HepG2 (cell line): Measurements from ENCODE around the gene MLST8. TPM values are rescaled to one million over a fixed set of nuclear protein-coding genes. Genes with fewer than 3 reads are reported as not detected.

ENCODE experiments used
- ATF6 ChIP-seq: sonication (generic); formaldehyde crosslinking; conservative IDR thresholded peaks from 2 replicates; pipeline ENCODE4 v1.4.0; 2020; ENCODE audit warnings: missing genetic modification reagents
- FOSL2 ChIP-seq: sonication (generic); formaldehyde crosslinking; IDR thresholded peaks from 2 replicates; pipeline ENCODE4 v1.4.0; 2020; ENCODE audit warnings: missing genetic modification reagents
- HMG20A ChIP-seq: IDR thresholded peaks from 2 replicates; pipeline ENCODE4 v1.6.1; 2016; ENCODE audit warnings: borderline replicate concordance
- HNRNPK ChIP-seq: fragments of 200-400 bp; formaldehyde crosslinking; IDR thresholded peaks from 2 replicates; pipeline ENCODE4 v1.6.1; 2018; ENCODE audit warnings: low read length, low read depth, moderate library complexity, mild to moderate bottlenecking; ENCODE audit not compliant: poor library complexity, severe bottlenecking
- KDM6A ChIP-seq: IDR thresholded peaks from 2 replicates; pipeline ENCODE4 v1.6.1; 2016; ENCODE audit warnings: low read depth
- MBNL3 ChIP-seq: fragments of 250-450 bp; sonication (Bioruptor Pico); conservative IDR thresholded peaks from 2 replicates; pipeline ENCODE4 v1.8.0; 2022; ENCODE audit warnings: mild to moderate bottlenecking, inconsistent platforms
- NFE2L2 ChIP-seq: fragments of 150-350 bp; IDR thresholded peaks from 2 replicates; pipeline ENCODE4 v1.6.1; 2014; ENCODE audit warnings: low read length
- SMARCE1 ChIP-seq: fragments of 450-650 bp; IDR thresholded peaks from 2 replicates; pipeline ENCODE4 v1.6.1; 2017; ENCODE audit warnings: borderline replicate concordance
- ZC3H13 ChIP-seq: sonication (generic); formaldehyde crosslinking; IDR thresholded peaks from 2 replicates; pipeline ENCODE4 v1.8.1; 2023; ENCODE audit warnings: mild to moderate bottlenecking, missing genetic modification reagents, moderate library complexity
- ZHX2 ChIP-seq, 2 experiments: sonication (generic) in 1 of 2; formaldehyde crosslinking in 1 of 2; IDR thresholded peaks; 2 replicates each; pipeline versions ENCODE4 v1.6.1 to v1.9.0; 2014 to 2022; ENCODE audit warnings: antibody characterized with exemption in 1 of 2, borderline replicate concordance in 1 of 2, inconsistent platforms in 1 of 2, low read depth in 1 of 2, missing genetic modification reagents in 1 of 2
- ZKSCAN8 ChIP-seq: IDR thresholded peaks from 2 replicates; pipeline ENCODE4 v1.6.1; 2016; ENCODE audit warnings: borderline replicate concordance, missing genetic modification reagents, missing compliant biosample characterization
- ZNF20 ChIP-seq: sonication (generic); formaldehyde crosslinking; IDR thresholded peaks from 2 replicates; pipeline ENCODE4 v1.4.0; 2020; ENCODE audit warnings: mild to moderate bottlenecking, moderate library complexity, missing genetic modification reagents
- ZNF292 ChIP-seq: sonication (generic); formaldehyde crosslinking; IDR thresholded peaks from 2 replicates; pipeline ENCODE4 v1.8.1; 2022; ENCODE audit warnings: mild to moderate bottlenecking, low read depth, missing genetic modification reagents, borderline replicate concordance
- ZNF30 ChIP-seq: sonication (generic); formaldehyde crosslinking; IDR thresholded peaks from 2 replicates; pipeline ENCODE4 v1.5.0; 2020; ENCODE audit warnings: mild to moderate bottlenecking, missing genetic modification reagents
- ZNF431 ChIP-seq: sonication (generic); formaldehyde crosslinking; IDR thresholded peaks from 2 replicates; pipeline ENCODE4 v1.9.0; 2022; ENCODE audit warnings: missing genetic modification reagents, low read depth, mild to moderate bottlenecking, borderline replicate concordance
- ZNF557 ChIP-seq: sonication (generic); formaldehyde crosslinking; IDR thresholded peaks from 2 replicates; pipeline ENCODE4 v1.4.0; 2020; ENCODE audit warnings: missing genetic modification reagents
- ZNF562 ChIP-seq: sonication (generic); formaldehyde crosslinking; IDR thresholded peaks from 2 replicates; pipeline ENCODE4 v1.8.0; 2022; ENCODE audit warnings: missing genetic modification reagents, borderline replicate concordance
- ZNF770 ChIP-seq: sonication (generic); formaldehyde crosslinking; IDR thresholded peaks from 2 replicates; pipeline ENCODE4 v1.5.0; 2020; ENCODE audit warnings: mild to moderate bottlenecking, missing genetic modification reagents
- ZNF883 ChIP-seq: sonication (generic); formaldehyde crosslinking; IDR thresholded peaks from 2 replicates; pipeline ENCODE4 v1.5.1; 2020; ENCODE audit warnings: mild to moderate bottlenecking, missing genetic modification reagents; ENCODE audit errors: not compliant biosample characterization
- polyA plus RNA-seq, 8 experiments: library from polyadenylated mRNA; depleted of rRNA in 3 of 8; stranded (reverse) in 7 of 8; unstranded in 1 of 8; fragments of >200 nt; fragmentation: Illumina TruSeq in 4 of 8; extraction: Trizol in 4 of 8; gene quantifications; 2 replicates each; pipeline versions ENCODE4 v1.2.1 to v1.2.3, GENCODE V29; 2011 to 2016; ENCODE audit warnings: low read depth in 4 of 8, missing spikeins in 1 of 8, mixed read lengths in 1 of 8; ENCODE audit not compliant: insufficient read depth in 1 of 8
- total RNA-seq, 5 experiments: library from RNA; depleted of rRNA; stranded (reverse); fragments of >200 nt; fragmentation: Illumina TruSeq; extraction: Trizol; gene quantifications; 2 replicates each; pipeline ENCODE4 v1.2.3, GENCODE V29; 2016; ENCODE audit warnings: low read depth in 1 of 5

The MLST8 gene
- total and polyA plus RNA-seq, 2 of the 13 experiments (the other 11 are each of a cell fraction or from before 2014, with no cell fraction given): 30.8 to 72.7 TPM

- TF ChIP-seq ZNF883 (no peak), ZNF292 (CRISPR knock-in tag) (no peak; the same call in 1 of the 2 replicates), HNRNPK (no peak), NFE2L2 (no peak), ZKSCAN8 (CRISPR knock-in tag) (peak; percentile 55; the same call in 1 of the 2 replicates), SMARCE1 (no peak), ZNF770 (CRISPR knock-in tag) (no peak), KDM6A (peak; percentile 83), ZC3H13 (CRISPR knock-in tag) (no peak; the same call in 1 of the 2 replicates), ZNF30 (CRISPR knock-in tag) (no peak), ZNF431 (no peak), ATF6 (no peak), ZNF562 (CRISPR knock-in tag) (no peak), HMG20A (CRISPR knock-in tag) (peak; percentile 78; the same call in 1 of the 2 replicates), ZHX2 (IDR thresholded peaks at IDR 0.05; ENCODE audit: low read depth) (0 out of 2 replicates have a peak, but pooled peaks have one; percentile 1), ZHX2 (CRISPR knock-in tag; IDR thresholded peaks at IDR 0.05; ENCODE audit: borderline replicate concordance) (no peak), FOSL2 (CRISPR knock-in tag) (peak; percentile 67), ZNF20 (no peak), MBNL3 (no peak), ZNF557 (CRISPR knock-in tag) (no peak)
These were observed 47.6 kb upstream of the MLST8 start (continued) for GRCh38 chr16:2157480-2158261.
